AML-193 (cell line): ENCODE data around the gene MYO9B.
A peak's percentile ranks its signal among the peaks of the same experiment; 100 is the strongest.

Experiments used
- DNase-seq, 2 experiments: peaks; one replicate each; lab custom pipeline; 2025; lab: John Stamatoyannopoulos, UW

MYO9B gene

GRCh38 chr19:17061691-17062090, 13.9 kb upstream of the MYO9B start:
- DNase-seq = no peak

- DNase-seq = no peak
Measured at GRCh38 chr19:17063428-17063827, 12.1 kb upstream of the MYO9B start.

- no peak for DNase-seq
Measured at GRCh38 chr19:17069193-17069592, 6.4 kb upstream of the MYO9B start.

GRCh38 chr19:17070421-17070820, 5.2 kb upstream of the MYO9B start:
- DNase-seq = no peak

GRCh38 chr19:17070912-17071311, 4.7 kb upstream of the MYO9B start:
- DNase-seq = no peak

GRCh38 chr19:17073869-17074633, 1.5 kb upstream of the MYO9B start:
- no peak for DNase-seq

- DNase-seq = no peak
Measured at GRCh38 chr19:17074634-17075034, 943 bp upstream of the MYO9B start.

- peak; percentile 14 to 24 for DNase-seq
Measured at GRCh38 chr19:17075864-17076542, 426 bp downstream of the MYO9B start.

- peak; percentile 8 to 20 for DNase-seq
Measured at GRCh38 chr19:17076543-17076991, 990 bp downstream of the MYO9B start.

- no peak for DNase-seq
Measured at GRCh38 chr19:17077447-17078028, 2.0 kb downstream of the MYO9B start.

- DNase-seq = peak; percentile 12 to 43
Measured at GRCh38 chr19:17078036-17078919, 2.7 kb downstream of the MYO9B start.

- peak in 1 of 2 experiments; percentile 12 for DNase-seq
Measured at GRCh38 chr19:17078920-17079709, 3.5 kb downstream of the MYO9B start.

- peak; percentile 90 to 91 for DNase-seq
Measured at GRCh38 chr19:17079710-17080439, 4.3 kb downstream of the MYO9B start.

- DNase-seq = no peak
Measured at GRCh38 chr19:17080440-17080801, 4.8 kb downstream of the MYO9B start.

- DNase-seq = no peak
Measured at GRCh38 chr19:17081672-17082630, 6.4 kb downstream of the MYO9B start.

GRCh38 chr19:17086120-17086519, 10.5 kb downstream of the MYO9B start:
- no peak for DNase-seq

- DNase-seq = no peak
Measured at GRCh38 chr19:17086834-17087233, 11.3 kb downstream of the MYO9B start.

GRCh38 chr19:17088552-17088951, 13.0 kb downstream of the MYO9B start:
- no peak for DNase-seq

GRCh38 chr19:17090583-17090982, 15.0 kb downstream of the MYO9B start:
- peak in 1 of 2 experiments; percentile 34 for DNase-seq
